Fibroblast of mammary gland (primary cell): ENCODE measurements around the gene RTP2.

Experiments
- DNase-seq: peaks from one replicate; pipeline ENCODE4 v3.0.0-alpha.2; 2010; ENCODE audit warnings: low read depth
- H3K4me3 ChIP-seq: 2 replicates; pipeline ENCODE4 v1.5.1; 2011; ENCODE audit warnings: low read depth, mild to moderate bottlenecking, low read length, moderate library complexity; ENCODE audit not compliant: control insufficient read depth
- TF ChIP-seq, protein P1 (sequence below): conservative IDR thresholded peaks from 2 replicates; pipeline ENCODE4 v1.5.1; 2011; ENCODE audit warnings: low read depth, low read length, inconsistent platforms; ENCODE audit not compliant: control insufficient read depth, insufficient read depth

RTP2 gene

GRCh38 chr3:187722206-187722612, 19.9 kb upstream of the RTP2 start:
- TF ChIP-seq, protein P1, sequence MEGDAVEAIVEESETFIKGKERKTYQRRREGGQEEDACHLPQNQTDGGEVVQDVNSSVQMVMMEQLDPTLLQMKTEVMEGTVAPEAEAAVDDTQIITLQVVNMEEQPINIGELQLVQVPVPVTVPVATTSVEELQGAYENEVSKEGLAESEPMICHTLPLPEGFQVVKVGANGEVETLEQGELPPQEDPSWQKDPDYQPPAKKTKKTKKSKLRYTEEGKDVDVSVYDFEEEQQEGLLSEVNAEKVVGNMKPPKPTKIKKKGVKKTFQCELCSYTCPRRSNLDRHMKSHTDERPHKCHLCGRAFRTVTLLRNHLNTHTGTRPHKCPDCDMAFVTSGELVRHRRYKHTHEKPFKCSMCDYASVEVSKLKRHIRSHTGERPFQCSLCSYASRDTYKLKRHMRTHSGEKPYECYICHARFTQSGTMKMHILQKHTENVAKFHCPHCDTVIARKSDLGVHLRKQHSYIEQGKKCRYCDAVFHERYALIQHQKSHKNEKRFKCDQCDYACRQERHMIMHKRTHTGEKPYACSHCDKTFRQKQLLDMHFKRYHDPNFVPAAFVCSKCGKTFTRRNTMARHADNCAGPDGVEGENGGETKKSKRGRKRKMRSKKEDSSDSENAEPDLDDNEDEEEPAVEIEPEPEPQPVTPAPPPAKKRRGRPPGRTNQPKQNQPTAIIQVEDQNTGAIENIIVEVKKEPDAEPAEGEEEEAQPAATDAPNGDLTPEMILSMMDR: peak; percentile 1
- no peak for DNase-seq
- no peak overlapping the region for H3K4me3 ChIP-seq

DNA sequence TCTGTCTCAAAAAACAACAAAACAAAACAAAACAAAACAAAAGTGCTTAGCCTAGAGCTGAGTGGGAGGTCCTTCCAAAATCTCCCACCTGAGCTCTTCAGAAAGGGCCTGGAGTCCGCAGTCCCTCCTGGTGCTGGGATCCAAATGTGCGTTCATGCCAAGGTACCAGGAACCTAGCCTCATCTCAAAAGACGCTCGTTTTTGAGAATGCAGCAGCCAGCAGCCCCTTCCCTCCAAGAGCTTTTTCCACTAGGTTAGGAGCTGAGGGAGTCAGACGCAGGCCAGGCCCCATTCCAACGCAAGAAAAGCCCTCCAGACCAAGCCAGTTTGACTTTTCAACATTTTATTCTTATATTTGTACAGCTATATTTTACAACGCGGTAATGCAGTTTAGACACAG, 18.7 kb upstream of the RTP2 start:
- H3K4me3 ChIP-seq: no peak overlapping the region
- TF ChIP-seq, protein P1: no peak
- DNase-seq: no peak

DNA sequence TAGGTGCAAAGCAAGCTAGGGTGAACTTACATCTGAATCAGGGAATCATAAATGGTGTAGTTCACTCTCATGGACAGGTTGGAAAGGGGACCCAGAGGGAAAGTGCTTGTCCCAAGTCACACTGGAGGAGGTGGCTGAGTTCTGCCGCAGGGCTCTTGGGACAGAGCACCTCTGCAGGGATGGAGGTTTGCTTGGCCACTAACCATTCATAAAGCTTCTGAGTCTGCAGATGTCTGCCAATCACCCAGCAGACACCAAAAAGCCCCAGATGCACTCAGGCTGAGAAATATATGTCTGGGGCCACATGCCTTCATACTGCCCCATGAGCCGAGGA, 17.9 kb upstream of the RTP2 start:
- no peak for DNase-seq
- TF ChIP-seq, protein P1: no peak

DNA sequence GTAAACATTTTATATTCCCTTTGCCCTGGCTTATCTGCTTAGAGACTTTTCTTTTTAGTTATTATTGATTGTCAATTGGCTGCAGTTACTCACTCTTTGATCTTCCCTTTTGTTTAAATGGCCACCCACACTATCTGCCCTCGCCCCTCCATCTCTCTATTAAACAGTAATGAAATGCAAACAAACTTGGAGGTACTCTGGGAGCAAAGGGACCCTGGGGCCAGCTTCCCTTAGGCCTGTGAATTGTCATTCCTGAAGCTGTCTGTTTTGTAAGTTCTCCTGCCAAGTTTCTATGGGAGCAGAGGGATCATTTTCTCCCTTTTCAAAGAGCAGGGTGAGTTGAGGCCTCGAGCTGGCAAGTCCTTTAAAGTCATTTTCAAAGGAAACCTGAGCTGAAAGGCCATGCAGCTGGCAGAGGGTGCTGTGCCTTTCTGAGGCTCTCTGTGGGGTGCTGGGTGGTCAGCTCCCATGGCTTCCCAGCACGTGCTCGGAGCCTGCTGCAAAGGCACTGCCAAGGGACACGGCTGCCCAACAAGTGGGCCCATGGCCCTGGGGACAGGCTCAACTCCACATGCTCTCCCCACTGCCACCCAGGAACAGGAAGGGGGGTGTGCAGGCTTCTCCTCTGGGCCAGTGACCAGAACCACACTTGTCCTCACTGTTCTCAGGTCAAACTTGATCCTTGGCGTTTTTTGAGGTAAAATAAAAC, 17.4 kb upstream of the RTP2 start:
- no peak overlapping the region for H3K4me3 ChIP-seq
- no peak for DNase-seq
- TF ChIP-seq, protein P1: no peak

More for the DNA sequence above, 17.9 kb upstream of the RTP2 start:
- H3K4me3 ChIP-seq: no peak overlapping the region

DNA sequence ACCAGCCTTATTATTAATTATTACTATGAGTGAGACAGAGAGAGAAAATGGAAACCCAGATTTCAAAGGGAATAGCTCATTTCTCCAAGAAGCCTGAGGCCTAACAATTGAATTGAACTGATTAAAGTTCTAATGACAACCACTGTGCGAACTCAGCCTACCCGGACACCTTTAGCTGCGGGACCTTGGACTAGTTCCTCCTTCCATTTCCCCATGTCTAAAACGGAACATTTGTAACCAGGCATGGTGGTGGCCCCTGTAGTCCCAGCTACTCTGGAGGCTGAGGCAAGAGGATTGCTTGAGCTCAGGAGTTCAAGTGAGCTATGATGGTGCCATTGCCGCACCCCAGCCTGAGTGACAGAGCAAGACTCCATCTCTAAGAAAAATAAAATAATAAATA, 16.4 kb upstream of the RTP2 start:
- TF ChIP-seq, protein P1: no peak

DNA sequence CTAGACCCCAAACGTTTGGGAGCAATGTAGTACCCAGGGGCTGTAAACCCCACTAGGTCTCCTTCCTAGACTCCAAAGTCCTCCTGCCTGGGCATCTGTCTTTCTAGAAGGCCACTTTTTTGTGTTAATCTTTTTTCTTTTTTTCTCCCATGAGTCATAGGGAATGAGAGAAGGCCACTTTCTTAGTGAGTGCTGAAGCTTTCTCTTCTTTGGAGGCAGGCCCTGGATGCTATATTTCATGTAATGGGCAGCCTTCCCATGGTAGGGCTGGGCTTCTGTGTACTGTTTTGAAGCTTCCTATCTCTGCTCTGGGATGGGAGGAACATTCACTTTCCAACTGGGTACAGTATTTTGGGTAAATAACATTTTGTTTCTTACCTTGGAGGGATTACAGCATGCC, 15.2 kb upstream of the RTP2 start:
- no peak overlapping the region for H3K4me3 ChIP-seq
- TF ChIP-seq, protein P1: no peak
- peak; percentile 52 for DNase-seq

More for the DNA sequence above, 16.4 kb upstream of the RTP2 start:
- H3K4me3 ChIP-seq: no peak overlapping the region
- no peak for DNase-seq
